GM20431 (cell line): ENCODE measurements around the gene CACNA2D4.
"Not testable (repeated sequence)": the region's sequence is repeated elsewhere in the genome, so short reads cannot be mapped to it uniquely, and the experiment has no call there.

ENCODE experiments used
- in situ Hi-C: fragments of 300-500 bp; cut with MseI, MboI; formaldehyde crosslinking; loops from one replicate; pipeline ENCODE4 v1.15.0; 2020; ENCODE audit warnings: low sequenced_read_pairs; ENCODE audit not compliant: unreplicated experiment

CACNA2D4 gene

GRCh38 chr12:1823237-1823636, 95.2 kb downstream of the CACNA2D4 start:
- in situ Hi-C loops: no loop called here

DNA sequence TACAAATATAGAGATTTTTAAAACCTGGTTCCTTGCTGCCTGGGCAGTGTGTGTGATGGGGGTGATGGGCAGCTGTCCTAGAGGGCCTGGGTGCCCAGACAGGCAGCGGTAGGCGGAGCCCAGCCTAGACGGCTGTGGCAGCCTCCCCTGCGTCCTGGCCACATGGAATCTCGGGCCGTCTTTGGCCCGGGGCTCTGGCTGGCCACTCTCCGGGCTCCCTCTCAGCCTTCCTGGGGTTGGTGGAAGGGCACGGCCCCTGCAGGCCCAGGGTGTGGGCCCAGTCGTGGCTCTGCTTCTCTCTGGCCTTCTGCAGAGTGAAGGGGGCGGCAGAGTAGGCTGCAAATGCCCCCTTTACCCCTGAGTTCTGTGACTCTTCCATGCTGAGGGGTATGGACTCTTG, 95.8 kb downstream of the CACNA2D4 start:
- in situ Hi-C loops: no loop called here

DNA sequence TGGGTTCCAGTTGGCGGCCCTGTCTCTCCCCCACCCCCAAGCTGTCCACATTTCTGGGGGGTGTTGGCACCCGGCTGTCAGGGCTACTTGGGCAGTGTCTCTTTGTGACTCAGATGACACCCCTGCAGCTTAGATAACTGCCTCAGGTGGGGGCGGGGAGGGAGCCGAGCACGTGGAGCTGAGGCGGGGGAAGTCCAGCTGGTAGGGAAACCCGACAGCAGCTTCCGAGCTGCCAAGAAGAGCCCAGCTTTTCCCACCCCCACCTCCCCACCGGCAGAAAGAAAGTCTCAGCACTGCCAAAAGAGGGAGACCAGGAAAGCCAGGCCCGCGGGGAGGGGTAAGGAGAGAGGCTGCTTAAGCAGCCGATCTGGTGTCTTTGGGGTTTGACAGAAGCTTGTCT, 96.6 kb downstream of the CACNA2D4 start:
- in situ Hi-C loops: no loop called here

- in situ Hi-C loops: no loop called here
Observed at GRCh38 chr12:1820896-1821291, 97.6 kb downstream of the CACNA2D4 start.

DNA sequence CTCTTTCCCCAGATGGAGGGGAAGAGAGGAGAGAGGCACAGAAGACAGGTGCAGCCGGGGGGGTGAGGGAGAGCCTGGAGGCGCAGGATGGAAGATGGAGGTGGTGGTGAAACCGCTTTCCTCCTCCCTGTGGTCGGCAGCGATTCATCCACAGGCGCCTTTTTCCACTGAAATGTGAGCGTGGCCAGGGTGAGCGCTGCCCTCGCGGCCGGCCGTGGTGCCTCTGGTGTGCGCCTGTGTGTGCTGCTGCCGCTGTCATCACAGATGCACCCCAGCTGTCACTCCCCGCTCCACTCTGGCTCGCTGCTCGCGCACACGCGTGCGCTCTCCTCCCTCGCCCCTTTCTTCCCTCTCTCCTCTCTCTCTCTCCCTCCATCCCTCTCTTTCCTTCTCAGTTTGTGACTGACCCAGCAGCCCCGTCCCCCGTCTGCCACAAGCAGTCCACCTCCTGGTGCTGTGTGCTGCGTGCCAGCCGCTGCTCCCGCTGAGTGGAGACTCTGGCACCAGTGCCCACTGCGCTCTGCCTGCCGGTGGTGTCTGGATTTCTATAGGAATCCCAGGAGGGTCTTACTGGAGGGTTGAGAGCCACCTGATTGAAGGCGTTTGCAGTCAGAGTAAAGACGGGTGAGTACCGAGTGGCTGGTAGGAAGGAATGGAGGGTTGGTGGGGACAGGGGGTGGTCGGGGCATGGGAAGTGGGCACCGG, 98.1 kb downstream of the CACNA2D4 start, which contains the start of gene LRTM2:
TSS of gene LRTM2 (plus strand) at position 375 of the 705 bp plus-strand sequence. CDS start 7,584 bp downstream, outside the sequence.
- in situ Hi-C loops: no loop called here

DNA sequence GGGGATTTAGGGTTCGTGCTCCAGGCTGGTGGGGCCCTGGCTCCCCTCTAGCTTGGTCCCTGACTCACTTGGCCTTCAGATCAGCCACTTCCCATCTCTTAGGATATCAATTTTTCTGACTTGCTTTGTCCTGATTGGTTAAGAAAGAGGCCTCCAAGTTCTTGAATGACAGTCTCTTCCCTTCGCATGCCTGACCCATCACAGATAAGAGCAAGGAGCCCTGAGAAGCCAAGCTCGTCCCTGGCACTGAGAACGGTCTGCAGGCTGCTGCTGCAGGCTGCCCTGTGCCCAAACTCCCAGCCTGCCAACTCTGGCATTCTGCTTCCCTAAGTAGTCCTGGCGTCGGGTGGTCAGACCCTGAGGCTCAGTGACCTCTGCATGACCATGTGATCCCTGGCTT, 98.9 kb downstream of the CACNA2D4 start:
- in situ Hi-C loops: no loop called here

- in situ Hi-C loops: no loop called here
Observed at GRCh38 chr12:1819050-1819449, 99.4 kb downstream of the CACNA2D4 start.

DNA sequence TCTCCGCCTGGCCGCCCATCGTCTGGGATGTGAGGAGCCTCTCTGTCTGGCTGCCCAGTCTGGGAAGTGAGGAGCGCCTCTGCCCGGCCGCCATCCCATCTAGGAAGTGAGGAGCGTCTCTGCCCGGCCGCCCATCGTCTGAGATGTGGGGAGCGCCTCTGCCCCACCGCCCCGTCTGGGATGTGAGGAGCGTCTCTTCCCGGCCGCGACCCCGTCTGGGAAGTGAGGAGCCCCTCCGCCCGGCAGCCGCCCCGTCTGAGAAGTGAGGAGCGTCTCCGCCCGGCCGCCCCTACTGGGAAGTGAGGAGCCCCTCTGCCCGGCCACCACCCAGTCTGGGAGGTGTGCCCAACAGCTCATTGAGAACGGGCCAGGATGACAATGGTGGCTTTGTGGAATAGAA, 100.5 kb downstream of the CACNA2D4 start:
- in situ Hi-C loops: not testable (repeated sequence)

DNA sequence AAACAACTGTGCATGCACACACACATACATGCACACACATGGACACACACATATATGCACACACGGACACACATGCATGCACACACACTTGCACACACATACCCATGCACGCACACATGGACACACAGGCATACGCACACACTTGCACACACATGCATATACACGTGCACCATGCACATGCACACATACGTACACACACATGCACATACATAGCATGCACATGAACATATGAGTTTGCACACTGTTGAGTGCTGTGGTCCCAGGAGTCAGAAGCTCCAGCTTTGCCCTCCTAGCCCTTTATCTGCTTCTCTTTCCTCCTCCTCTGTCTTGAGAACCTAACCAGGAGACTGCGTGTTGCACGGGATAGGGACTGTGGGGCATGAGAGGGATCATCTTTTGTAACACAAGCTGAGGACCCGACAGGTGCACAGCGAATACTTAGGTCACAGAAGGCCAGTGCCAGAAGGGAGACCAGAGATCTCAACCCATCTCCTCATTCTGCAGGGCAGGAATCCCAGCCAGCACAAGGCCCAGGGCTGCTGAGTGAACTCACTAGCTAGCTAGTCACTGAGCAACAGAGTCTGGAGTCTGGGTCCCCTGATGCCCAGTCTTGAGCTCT, 101.6 kb downstream of the CACNA2D4 start:
- in situ Hi-C loops: no loop called here

- in situ Hi-C loops: no loop called here
Observed at GRCh38 chr12:1815814-1816729, 102.4 kb downstream of the CACNA2D4 start.

DNA sequence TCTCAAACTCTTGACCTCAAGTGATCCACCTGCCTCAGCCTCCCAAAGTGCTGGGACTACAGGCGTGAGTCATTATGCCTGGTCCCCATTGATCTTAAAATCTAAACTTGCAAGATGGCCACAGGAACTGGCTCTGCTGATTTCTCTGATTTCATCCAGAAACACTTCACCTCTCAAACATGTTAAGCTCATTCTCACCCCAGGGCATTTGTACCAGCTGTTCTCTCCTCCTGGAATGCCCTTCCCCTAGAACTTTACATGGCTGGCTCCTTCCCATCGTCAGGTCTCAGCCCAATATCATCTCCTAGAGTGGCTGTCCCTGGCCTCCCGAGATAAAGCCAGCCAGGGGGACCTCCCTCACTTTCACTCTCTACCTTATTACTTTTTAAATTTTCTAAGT, 103.3 kb downstream of the CACNA2D4 start:
- in situ Hi-C loops: no loop called here

GRCh38 chr12:1814266-1814665, 104.2 kb downstream of the CACNA2D4 start:
- in situ Hi-C loops: no loop called here

DNA sequence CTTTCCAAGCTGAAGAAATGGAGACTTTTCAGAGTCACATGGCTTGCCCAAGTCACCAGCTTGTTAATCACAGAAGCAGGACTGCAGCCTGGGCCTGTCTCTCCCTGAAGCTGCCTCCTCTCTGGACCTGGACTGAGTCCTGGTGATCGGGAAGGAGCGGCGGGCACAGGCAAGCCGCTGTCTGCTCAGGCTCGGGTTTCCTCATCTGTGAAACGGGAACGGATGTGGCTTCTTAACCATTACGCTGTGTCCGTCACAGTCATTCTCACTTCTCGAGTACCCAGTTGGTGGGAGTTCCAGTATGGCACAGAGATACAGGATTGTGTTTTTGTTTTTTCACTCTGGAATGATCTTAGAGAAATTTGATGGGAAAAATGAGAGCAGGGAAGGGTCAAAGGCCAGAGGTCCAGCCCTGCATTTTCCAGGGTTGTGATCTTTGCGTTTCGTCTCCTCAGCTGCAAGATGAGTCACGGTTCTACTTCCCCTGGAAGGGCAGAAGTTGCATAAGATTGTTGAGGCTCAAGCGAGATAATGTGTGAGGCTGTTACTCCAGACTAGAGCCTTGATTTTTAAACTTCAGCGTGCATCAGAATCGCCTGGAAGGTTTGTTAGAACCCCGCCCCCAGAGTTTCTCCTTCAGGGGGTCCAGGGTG, 105.7 kb downstream of the CACNA2D4 start:
- in situ Hi-C loops: no loop called here

GRCh38 chr12:1811948-1812291, 106.5 kb downstream of the CACNA2D4 start:
- in situ Hi-C loops: no loop called here

- in situ Hi-C loops: no loop called here
Observed at GRCh38 chr12:1811281-1811947, 107.0 kb downstream of the CACNA2D4 start.

DNA sequence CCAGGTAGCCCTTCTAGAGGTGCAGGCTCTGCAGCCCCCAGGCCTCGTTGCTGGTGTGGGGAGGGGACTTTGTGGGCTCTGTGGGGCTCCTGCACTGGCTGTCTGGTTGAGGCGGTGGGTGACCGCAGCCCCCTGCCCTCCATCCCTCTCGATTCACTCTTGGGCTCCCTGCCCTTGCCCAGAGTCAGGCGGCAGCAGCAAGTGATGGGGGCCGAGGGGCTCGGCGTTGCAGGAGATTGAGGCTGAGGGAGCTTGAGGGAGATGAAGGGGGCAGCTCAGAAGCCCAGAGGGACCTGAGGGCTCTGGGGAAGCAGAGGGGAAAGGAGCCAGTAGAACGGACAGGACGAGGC, 107.5 kb downstream of the CACNA2D4 start:
- in situ Hi-C loops: no loop called here

DNA sequence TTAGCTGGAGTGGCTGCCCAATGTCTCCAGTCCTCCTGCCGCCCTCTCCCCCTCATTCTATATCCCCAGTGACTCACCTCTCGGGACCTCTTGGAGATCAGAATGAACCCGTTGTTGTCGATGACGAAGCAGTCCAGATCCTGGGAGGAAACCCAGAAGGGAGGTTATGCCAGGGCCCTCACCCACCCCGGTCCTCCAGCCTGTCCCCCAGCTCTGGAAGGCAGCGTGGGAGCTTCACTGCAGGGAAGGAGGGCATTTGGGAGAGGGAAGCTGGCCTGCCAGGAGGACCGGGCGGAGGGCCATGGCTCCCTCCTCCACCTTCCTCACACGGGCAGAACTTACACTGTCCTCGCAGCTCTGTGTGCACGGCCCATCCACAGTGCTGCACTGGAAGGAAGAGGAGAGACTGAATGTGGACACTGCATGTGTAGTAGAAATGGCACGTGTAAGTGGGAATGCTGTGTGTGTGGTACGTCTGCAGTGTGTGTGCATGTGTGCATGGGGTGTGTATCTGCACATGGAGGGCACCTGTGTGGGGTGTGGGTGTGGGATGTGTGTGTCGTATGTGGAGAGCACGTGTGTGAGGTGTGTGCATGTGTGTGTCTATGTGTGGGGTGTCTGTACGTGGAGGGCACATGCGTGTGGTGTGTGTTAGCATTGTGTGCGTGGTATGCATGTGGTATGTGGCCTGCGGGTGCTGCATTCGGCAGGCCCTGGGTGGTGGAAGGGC, 108.1 kb downstream of the CACNA2D4 start:
- in situ Hi-C loops: no loop called here

DNA sequence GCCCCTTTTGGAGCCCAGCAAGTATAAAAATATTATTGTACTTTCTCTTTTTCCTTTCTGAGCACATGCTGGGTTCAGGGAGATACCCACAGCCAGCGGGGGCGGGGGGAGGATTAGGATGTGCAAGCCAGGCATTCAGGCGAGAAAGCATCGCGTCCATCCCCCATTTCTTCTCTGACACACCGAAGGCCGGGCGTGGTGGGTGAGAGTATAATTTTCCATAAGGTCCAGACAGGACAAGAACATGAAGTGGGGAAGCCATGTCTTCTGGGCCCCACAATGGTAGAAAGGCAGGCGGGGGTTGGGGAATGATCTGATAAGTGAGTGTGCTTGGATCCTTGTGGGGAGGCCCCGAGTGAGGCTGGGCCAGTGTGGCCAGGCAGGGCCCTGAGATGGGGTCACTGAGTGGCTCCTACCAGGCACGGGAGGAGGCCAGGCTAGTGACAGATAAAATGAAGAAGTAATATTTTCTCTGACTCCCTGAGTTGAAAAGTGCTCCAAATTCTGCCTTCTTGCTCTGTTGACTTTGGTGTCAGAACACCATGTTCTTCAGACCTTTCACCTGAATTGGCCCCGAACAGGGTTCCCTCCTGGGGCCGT, 108.8 kb downstream of the CACNA2D4 start:
- in situ Hi-C loops: no loop called here
